Liver (tissue), 9 donors: ENCODE data around the gene FAM228B. TPM values are rescaled to one million over a fixed set of nuclear protein-coding genes. Genes with fewer than 3 reads are reported as not detected.

Experiments
- DNase-seq: peaks from one replicate; pipeline ENCODE4 v3.0.0-alpha.2; 2017; ENCODE audit warnings: low spot score
- H3K27ac ChIP-seq, 2 donors: one replicate each; pipeline ENCODE4 v1.7.0; 2013; ENCODE audit warnings: inconsistent platforms in 2 of 2, low read length in 2 of 2, control low read depth in 1 of 2, low read depth in 1 of 2, mild to moderate bottlenecking in 1 of 2
- H3K27me3 ChIP-seq, 4 donors: one replicate each; pipeline versions ENCODE4 v1.6.1 to v1.7.0; 2013; ENCODE audit warnings: low read length in 3 of 4, inconsistent platforms in 1 of 4, mild to moderate bottlenecking in 1 of 4, moderate library complexity in 1 of 4; ENCODE audit not compliant: control insufficient read depth in 4 of 4, insufficient read depth in 4 of 4
- H3K36me3 ChIP-seq, 4 donors: one replicate each; pipeline versions ENCODE4 v1.6.1 to v1.7.0; 2013; ENCODE audit warnings: low read length in 3 of 4, mild to moderate bottlenecking in 3 of 4, low read depth in 1 of 4, moderate library complexity in 1 of 4; ENCODE audit not compliant: control insufficient read depth in 4 of 4, insufficient read depth in 3 of 4
- H3K4me1 ChIP-seq, 4 donors: one replicate each; pipeline versions ENCODE4 v1.6.1 to v1.7.0; 2013; ENCODE audit warnings: low read length in 3 of 4, mild to moderate bottlenecking in 3 of 4, moderate library complexity in 1 of 4; ENCODE audit not compliant: control insufficient read depth in 4 of 4, insufficient read depth in 4 of 4
- H3K4me3 ChIP-seq, 3 donors: one replicate each; pipeline versions ENCODE4 v1.6.1 to v1.7.0; 2013; ENCODE audit warnings: low read length in 3 of 3, control low read depth in 1 of 3, low read depth in 1 of 3, mild to moderate bottlenecking in 1 of 3
- H3K9ac ChIP-seq, 2 donors: one replicate each; pipeline ENCODE4 v1.7.0; 2013; ENCODE audit warnings: low read length in 2 of 2, mild to moderate bottlenecking in 2 of 2, moderate library complexity in 2 of 2, control low read depth in 1 of 2, low read depth in 1 of 2
- H3K9me3 ChIP-seq, 4 donors: one replicate each; pipeline versions ENCODE4 v1.6.1 to v1.7.0; 2013; ENCODE audit warnings: low read length in 3 of 4; ENCODE audit not compliant: control insufficient read depth in 4 of 4
- ATF3 ChIP-seq: IDR thresholded peaks from 2 replicates; pipeline ENCODE4 v1.6.1; 2016; ENCODE audit warnings: antibody characterized with exemption
- CTCF ChIP-seq: fragments of 150-350 bp; IDR thresholded peaks from 2 replicates; pipeline ENCODE4 v1.5.1; 2017; ENCODE audit warnings: improper control_type of control experiment, low read depth, low read length; ENCODE audit not compliant: missing input control
- EGR1 ChIP-seq, 2 donors: IDR thresholded peaks; 2 replicates each; pipeline ENCODE4 v1.6.1; 2016 to 2018; ENCODE audit warnings: antibody characterized with exemption in 2 of 2, low read depth in 2 of 2
- FOXA1 ChIP-seq: IDR thresholded peaks from 2 replicates; pipeline ENCODE4 v1.6.1; 2016; ENCODE audit warnings: antibody characterized with exemption
- FOXA2 ChIP-seq: IDR thresholded peaks from 2 replicates; pipeline ENCODE4 v1.6.1; 2016; ENCODE audit warnings: antibody characterized with exemption
- HNF4A ChIP-seq, 2 donors: conservative IDR thresholded peaks; 2 replicates each; pipeline ENCODE4 v1.6.1; 2016; ENCODE audit warnings: antibody characterized with exemption in 2 of 2, mild to moderate bottlenecking in 2 of 2
- HNF4G ChIP-seq: IDR thresholded peaks from 2 replicates; pipeline ENCODE4 v1.6.1; 2016; ENCODE audit warnings: antibody characterized with exemption
- JUND ChIP-seq, 2 donors: IDR thresholded peaks; 2 replicates each; pipeline ENCODE4 v1.6.1; 2016; ENCODE audit warnings: antibody characterized with exemption in 2 of 2
- MAX ChIP-seq: IDR thresholded peaks from 2 replicates; pipeline ENCODE4 v1.6.1; 2016; ENCODE audit warnings: antibody characterized with exemption
- NR2F2 ChIP-seq: IDR thresholded peaks from 2 replicates; pipeline ENCODE4 v1.6.1; 2016; ENCODE audit warnings: antibody characterized with exemption
- RAD21 ChIP-seq, 2 donors: IDR thresholded peaks; 2 replicates each; pipeline ENCODE4 v1.6.1; 2016; ENCODE audit warnings: antibody characterized with exemption in 2 of 2, mild to moderate bottlenecking in 2 of 2
- REST ChIP-seq: IDR thresholded peaks from 2 replicates; pipeline ENCODE4 v1.6.1; 2016; ENCODE audit warnings: antibody characterized with exemption, mild to moderate bottlenecking
- RXRA ChIP-seq, 2 donors: IDR thresholded peaks; 2 replicates each; pipeline ENCODE4 v1.6.1; 2017 to 2018; ENCODE audit warnings: antibody characterized with exemption in 2 of 2, mild to moderate bottlenecking in 1 of 2
- SP1 ChIP-seq: IDR thresholded peaks from 2 replicates; pipeline ENCODE4 v1.6.1; 2018; ENCODE audit warnings: antibody characterized with exemption, mild to moderate bottlenecking
- TAF1 ChIP-seq: conservative IDR thresholded peaks from 2 replicates; pipeline ENCODE4 v1.6.1; 2016; ENCODE audit warnings: antibody characterized with exemption, mild to moderate bottlenecking
- YY1 ChIP-seq: IDR thresholded peaks from 2 replicates; pipeline ENCODE4 v1.6.1; 2016; ENCODE audit warnings: antibody characterized with exemption, mild to moderate bottlenecking
- ZBTB33 ChIP-seq: IDR thresholded peaks from 2 replicates; pipeline ENCODE4 v1.6.1; 2016; ENCODE audit warnings: antibody characterized with exemption
- WGBS: extraction: QIAGEN DNeasy Blood & Tissue Kit; methylation state at CpG from one replicate; pipeline ENCODE4 v1.1.7; 2013; 5-methylcytosine and 5-hydroxymethylcytosine counted together
- polyA plus RNA-seq, 2 donors: library from polyadenylated mRNA; stranded (reverse) in 1 of 2; unstranded in 1 of 2; fragments of 200-250 nt in 1 of 2; fragments of >200 nt in 1 of 2; fragmentation: Nextera tagmentation in 1 of 2; extraction: Ambion mirVana in 1 of 2; gene quantifications; one replicate each; pipeline versions ENCODE4 v1.2.1 to v1.2.3, GENCODE V29; 2013 to 2015
- total RNA-seq, 2 donors: library from RNA; depleted of rRNA; stranded (reverse); fragments of >200 nt; gene quantifications; one replicate each; pipeline ENCODE4 v1.2.3, GENCODE V29; 2014
- donor health status: healthy.
- donor health status: healthy.
- donor health status: healthy.
- donor health status: healthy.
- donor health status: healthy.

FAM228B gene
- total and polyA plus RNA-seq, 4 donors = 0.68 to 4.2 (median 3.8) TPM

GRCh38 chr2:24076849-24077534, 46.3 kb upstream of the FAM228B start:
- no peaks in the 10 kb centered on the region for H3K27me3 ChIP-seq
- H3K36me3 ChIP-seq = peaks cover 0 to 18% (median 10%) of the 10 kb centered on the region in 4 donors
- no peaks in the 10 kb centered on the region for H3K9me3 ChIP-seq
- peaks cover 1 to 22% (median 9%) of the 10 kb centered on the region in 4 donors for H3K4me1 ChIP-seq
- peak overlapping the region; percentile 74 to 86 for H3K27ac ChIP-seq
- no peak for DNase-seq
- 11% methylated on average over 41 of the region's 41 CpGs for WGBS
- H3K4me3 ChIP-seq = peak overlapping the region; percentile 55 to 81 (median 55)
- TF ChIP-seq YY1 (no peak), MAX (no peak), REST (no peak), TAF1 (no peak), JUND (IDR thresholded peaks at IDR 0.05) (no peak), ATF3 (no peak), FOXA1 (no peak), CTCF (no peak), NR2F2 (no peak), RAD21 (IDR thresholded peaks at IDR 0.05) (no peak), HNF4G (no peak), RXRA (IDR thresholded peaks at IDR 0.05) (no peak), ZBTB33 (no peak), EGR1 (IDR thresholded peaks at IDR 0.05; ENCODE audit: low read depth in 2 of 2) (no peak), FOXA2 (no peak), HNF4A (conservative IDR thresholded peaks at IDR 0.05) (no peak), SP1 (no peak)
- no peak overlapping the region for H3K9ac ChIP-seq
